GM19239 (cell line): Measurements from ENCODE around the gene CLIP2.
"Not testable (repeated sequence)": the region's sequence is repeated elsewhere in the genome, so short reads cannot be mapped to it uniquely, and the experiment has no call there.

Experiments
- DNase-seq: peaks from one replicate; pipeline ENCODE4 v3.0.0; 2011; ENCODE audit warnings: low spot score; ENCODE audit not compliant: insufficient read length
- FAIRE-seq: peaks from 2 replicates; lab custom pipeline; 2011; peaks lifted over from hg19 to GRCh38; lab: Jason Lieb, UNC

CLIP2 gene

GRCh38 chr7:74293577-74293908, 4.3 kb downstream of the CLIP2 start:
- DNase-seq: no peak
- no peak for FAIRE-seq

- DNase-seq: no peak
- no peak for FAIRE-seq
Measured at GRCh38 chr7:74294191-74294998, 5.2 kb downstream of the CLIP2 start.

GRCh38 chr7:74297516-74298233, 8.5 kb downstream of the CLIP2 start:
- DNase-seq (no peak), FAIRE-seq (no peak)

GRCh38 chr7:74299401-74299800, 10.2 kb downstream of the CLIP2 start:
- FAIRE-seq (no peak), DNase-seq (no peak)

- FAIRE-seq (no peak), DNase-seq (no peak)
Measured at GRCh38 chr7:74300926-74301325, 11.7 kb downstream of the CLIP2 start.

GRCh38 chr7:74302745-74303221, 13.6 kb downstream of the CLIP2 start:
- FAIRE-seq (no peak), DNase-seq (no peak)

GRCh38 chr7:74304550-74304949, 15.3 kb downstream of the CLIP2 start:
- no peak for FAIRE-seq

GRCh38 chr7:74306004-74306729, 17.0 kb downstream of the CLIP2 start:
- DNase-seq (no peak), FAIRE-seq (no peak)

More at GRCh38 chr7:74304550-74304949, 15.3 kb downstream of the CLIP2 start:
- no peak for DNase-seq

GRCh38 chr7:74306730-74307469, 17.7 kb downstream of the CLIP2 start:
- DNase-seq (no peak), FAIRE-seq (peak; percentile 60)

GRCh38 chr7:74307738-74308505, 18.7 kb downstream of the CLIP2 start:
- FAIRE-seq (no peak), DNase-seq (no peak)

GRCh38 chr7:74309181-74309580, 20.0 kb downstream of the CLIP2 start:
- DNase-seq (no peak), FAIRE-seq (no peak)

GRCh38 chr7:74311305-74311744, 22.1 kb downstream of the CLIP2 start:
- FAIRE-seq (no peak), DNase-seq (no peak)

- no peak for DNase-seq
- no peak for FAIRE-seq
Measured at GRCh38 chr7:74312418-74313028, 23.3 kb downstream of the CLIP2 start.

GRCh38 chr7:74315891-74316290, 26.7 kb downstream of the CLIP2 start:
- FAIRE-seq: not testable (repeated sequence)

GRCh38 chr7:74317146-74317782, 28.1 kb downstream of the CLIP2 start:
- DNase-seq (no peak), FAIRE-seq (no peak)

More at GRCh38 chr7:74315891-74316290, 26.7 kb downstream of the CLIP2 start:
- DNase-seq: not testable (repeated sequence)

- no peak for DNase-seq
- FAIRE-seq: peak; percentile 73
Measured at GRCh38 chr7:74318043-74318442, 28.8 kb downstream of the CLIP2 start.

GRCh38 chr7:74320645-74321221, 31.5 kb downstream of the CLIP2 start:
- peak; percentile 52 for FAIRE-seq
- DNase-seq: no peak

GRCh38 chr7:74322892-74323291, 33.7 kb downstream of the CLIP2 start:
- FAIRE-seq: not testable (repeated sequence)

More at GRCh38 chr7:74322892-74323291, 33.7 kb downstream of the CLIP2 start:
- DNase-seq: not testable (repeated sequence)
